NK-92 (cell line): Measurements from ENCODE around the gene PAK1.

Experiments
- DNase-seq: peaks from one replicate; lab custom pipeline; 2025; ENCODE audit not compliant: unreplicated experiment; lab: John Stamatoyannopoulos, UW

The PAK1 gene

GRCh38 chr11:77475206-77475605 is 1.3 kb upstream of the PAK1 start:
- DNase-seq = no peak

GRCh38 chr11:77474684-77475060 is 778 bp upstream of the PAK1 start:
- no peak for DNase-seq

- no peak for DNase-seq
Observed at GRCh38 chr11:77472991-77473800, 698 bp downstream of the PAK1 start.

- DNase-seq = no peak
Observed at GRCh38 chr11:77471558-77472193, 2.2 kb downstream of the PAK1 start.

- no peak for DNase-seq
Observed at GRCh38 chr11:77470971-77471370, 2.9 kb downstream of the PAK1 start.

- DNase-seq = no peak
Observed at GRCh38 chr11:77470504-77470903, 3.4 kb downstream of the PAK1 start.

- no peak for DNase-seq
Observed at GRCh38 chr11:77468527-77468926, 5.4 kb downstream of the PAK1 start.

- no peak for DNase-seq
Observed at GRCh38 chr11:77467993-77468392, 5.9 kb downstream of the PAK1 start.

GRCh38 chr11:77467233-77467632 is 6.7 kb downstream of the PAK1 start:
- no peak for DNase-seq

GRCh38 chr11:77457340-77457739 is 16.6 kb downstream of the PAK1 start:
- no peak for DNase-seq

- no peak for DNase-seq
Observed at GRCh38 chr11:77455740-77456139, 18.2 kb downstream of the PAK1 start.

GRCh38 chr11:77454867-77455655 is 18.8 kb downstream of the PAK1 start:
- no peak for DNase-seq

GRCh38 chr11:77450227-77450626 is 23.7 kb downstream of the PAK1 start:
- DNase-seq = no peak

GRCh38 chr11:77449784-77450183 is 24.1 kb downstream of the PAK1 start:
- no peak for DNase-seq

GRCh38 chr11:77449060-77449521 is 24.8 kb downstream of the PAK1 start:
- DNase-seq = no peak

GRCh38 chr11:77448269-77448668 is 25.6 kb downstream of the PAK1 start:
- no peak for DNase-seq

GRCh38 chr11:77446911-77447629 is 26.8 kb downstream of the PAK1 start:
- no peak for DNase-seq

GRCh38 chr11:77444261-77444660 is 29.6 kb downstream of the PAK1 start:
- DNase-seq = no peak

- DNase-seq = no peak
Observed at GRCh38 chr11:77442394-77443053, 31.4 kb downstream of the PAK1 start.

GRCh38 chr11:77441426-77441825 is 32.5 kb downstream of the PAK1 start:
- DNase-seq = no peak

GRCh38 chr11:77440678-77441077 is 33.2 kb downstream of the PAK1 start:
- DNase-seq = no peak
